ENCODE data around the gene CRMP1. TPM values are rescaled to one million over a fixed set of nuclear protein-coding genes. Genes with fewer than 3 reads are reported as not detected.

The CRMP1 gene
- polyA plus RNA-seq, 1 donor (not counting 4 experiments of a cell fraction or from before 2014, with no cell fraction given): 0.03 TPM

GRCh38 chr4:5851637-5852301, 41.1 kb downstream of the CRMP1 start:
- peaks cover 3% of the 10 kb centered on the region for H3K27me3 ChIP-seq (ENCODE audit: control insufficient read depth, extremely low read depth, insufficient read depth, low read length)
- no peak overlapping the region for H3K4me3 ChIP-seq (ENCODE audit: control insufficient read depth in 2 of 3, extremely low read depth in 1 of 3, insufficient read depth in 2 of 3, low read depth in 1 of 3, low read length in 3 of 3)
- H3K9ac ChIP-seq (ENCODE audit: control insufficient read depth, extremely low read depth, insufficient read depth, low read length): no peak overlapping the region
- no peaks in the 10 kb centered on the region for H3K79me2 ChIP-seq (ENCODE audit: control insufficient read depth, insufficient read depth, low read length)
- H3K36me3 ChIP-seq (ENCODE audit: control insufficient read depth in 2 of 2, extremely low read depth in 1 of 2, insufficient read depth in 2 of 2, low read length in 2 of 2): no peaks in the 10 kb centered on the region
- H3K27ac ChIP-seq (ENCODE audit: control insufficient read depth, insufficient read depth, low read length): no peak overlapping the region
- DNase-seq (ENCODE audit: low read depth, low spot score) (no peak), FAIRE-seq (no peak)
- H3K9me1 ChIP-seq (ENCODE audit: control insufficient read depth, extremely low read depth, insufficient read depth, low read length): no peaks in the 10 kb centered on the region
- no peaks in the 10 kb centered on the region for H3K9me3 ChIP-seq (ENCODE audit: control insufficient read depth, low read depth, low read length)
- H4K20me1 ChIP-seq (ENCODE audit: control insufficient read depth, extremely low read depth, insufficient read depth, low read length): no peaks in the 10 kb centered on the region
- H3K4me2 ChIP-seq (ENCODE audit: control insufficient read depth, extremely low read depth, insufficient read depth, low read depth, low read length): no peak overlapping the region
- dilution Hi-C loops (cut with MboI; ENCODE audit: extremely low pct_ligation_motif_present, low sequenced_read_pairs): no loop called here
- no peak overlapping the region for H2AFZ ChIP-seq (ENCODE audit: control insufficient read depth, low read length)
- no peaks in the 10 kb centered on the region for H3K4me1 ChIP-seq (ENCODE audit: control insufficient read depth, extremely low read depth, insufficient read depth, low read length)
- no peak for TF ChIP-seq EZH2 (IDR thresholded peaks at IDR 0.05; ENCODE audit: low read length)
- TF ChIP-seq, protein P1, sequence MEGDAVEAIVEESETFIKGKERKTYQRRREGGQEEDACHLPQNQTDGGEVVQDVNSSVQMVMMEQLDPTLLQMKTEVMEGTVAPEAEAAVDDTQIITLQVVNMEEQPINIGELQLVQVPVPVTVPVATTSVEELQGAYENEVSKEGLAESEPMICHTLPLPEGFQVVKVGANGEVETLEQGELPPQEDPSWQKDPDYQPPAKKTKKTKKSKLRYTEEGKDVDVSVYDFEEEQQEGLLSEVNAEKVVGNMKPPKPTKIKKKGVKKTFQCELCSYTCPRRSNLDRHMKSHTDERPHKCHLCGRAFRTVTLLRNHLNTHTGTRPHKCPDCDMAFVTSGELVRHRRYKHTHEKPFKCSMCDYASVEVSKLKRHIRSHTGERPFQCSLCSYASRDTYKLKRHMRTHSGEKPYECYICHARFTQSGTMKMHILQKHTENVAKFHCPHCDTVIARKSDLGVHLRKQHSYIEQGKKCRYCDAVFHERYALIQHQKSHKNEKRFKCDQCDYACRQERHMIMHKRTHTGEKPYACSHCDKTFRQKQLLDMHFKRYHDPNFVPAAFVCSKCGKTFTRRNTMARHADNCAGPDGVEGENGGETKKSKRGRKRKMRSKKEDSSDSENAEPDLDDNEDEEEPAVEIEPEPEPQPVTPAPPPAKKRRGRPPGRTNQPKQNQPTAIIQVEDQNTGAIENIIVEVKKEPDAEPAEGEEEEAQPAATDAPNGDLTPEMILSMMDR (optimal IDR thresholded peaks at IDR 0.05 in 1 of 3, IDR thresholded peaks at IDR 0.05 in 1 of 3, conservative IDR thresholded peaks at IDR 0.05 in 1 of 3; ENCODE audit: extremely low read depth in 1 of 3, insufficient read depth in 2 of 3, low read length in 3 of 3): no peak

DNA sequence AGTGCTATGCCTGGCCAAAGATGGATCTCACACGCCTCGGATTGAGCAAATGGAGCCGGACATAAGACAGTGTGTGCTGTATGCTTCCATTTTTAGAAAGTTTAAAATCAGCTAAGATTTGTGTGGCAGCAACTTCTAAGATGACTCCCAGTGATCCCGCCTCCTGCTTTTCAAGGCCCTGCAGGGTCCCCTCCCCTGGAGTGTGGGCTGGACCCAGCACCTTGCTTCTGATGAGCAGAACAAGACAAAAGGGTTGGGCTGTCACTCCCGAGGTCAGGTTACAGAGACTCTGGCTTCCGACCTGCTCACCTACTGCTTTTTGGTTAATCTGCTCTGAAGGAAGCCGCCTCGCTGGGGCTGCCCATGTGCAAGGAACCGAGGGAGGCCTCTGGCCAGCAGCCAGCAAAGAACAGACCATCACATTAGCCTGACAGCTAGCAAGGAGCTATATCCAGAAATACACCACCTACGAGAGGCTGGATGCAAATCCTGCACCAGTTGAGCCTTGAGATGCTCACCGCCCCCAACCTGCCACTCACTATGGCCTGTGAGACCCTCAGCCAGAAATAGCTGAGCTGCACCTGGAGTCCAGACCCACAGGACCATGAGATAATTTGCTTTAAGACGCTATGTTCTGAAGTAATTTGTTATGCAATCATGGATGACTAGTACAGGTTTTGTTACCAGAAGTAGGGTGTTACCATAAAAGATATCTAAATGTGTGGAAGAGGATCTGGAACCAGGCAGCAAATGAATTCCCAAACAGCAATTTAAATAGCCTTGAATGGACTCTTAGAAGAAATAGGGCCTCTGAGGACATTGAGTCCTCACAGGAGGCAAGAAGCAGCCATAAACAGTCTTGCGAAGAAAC, 47.6 kb downstream of the CRMP1 start:
- no peaks in the 10 kb centered on the region for H3K36me3 ChIP-seq (ENCODE audit: control insufficient read depth in 2 of 2, extremely low read depth in 1 of 2, insufficient read depth in 2 of 2, low read length in 2 of 2)
- no peak for FAIRE-seq
- dilution Hi-C loops (cut with MboI; ENCODE audit: extremely low pct_ligation_motif_present, low sequenced_read_pairs): no loop called here

More for the DNA sequence above, 47.6 kb downstream of the CRMP1 start:
- TF ChIP-seq EZH2 (IDR thresholded peaks at IDR 0.05; ENCODE audit: low read length): no peak
- TF ChIP-seq, protein P1 (optimal IDR thresholded peaks at IDR 0.05 in 1 of 3, IDR thresholded peaks at IDR 0.05 in 1 of 3, conservative IDR thresholded peaks at IDR 0.05 in 1 of 3; ENCODE audit: extremely low read depth in 1 of 3, insufficient read depth in 2 of 3, low read length in 3 of 3): no peak
- H3K4me2 ChIP-seq (ENCODE audit: control insufficient read depth, extremely low read depth, insufficient read depth, low read depth, low read length): no peak overlapping the region
- H3K4me1 ChIP-seq (ENCODE audit: control insufficient read depth, extremely low read depth, insufficient read depth, low read length): no peaks in the 10 kb centered on the region
- no peaks in the 10 kb centered on the region for H3K9me1 ChIP-seq (ENCODE audit: control insufficient read depth, extremely low read depth, insufficient read depth, low read length)
- no peak overlapping the region for H3K4me3 ChIP-seq (ENCODE audit: control insufficient read depth in 2 of 3, extremely low read depth in 1 of 3, insufficient read depth in 2 of 3, low read depth in 1 of 3, low read length in 3 of 3)
- no peak overlapping the region for H2AFZ ChIP-seq (ENCODE audit: control insufficient read depth, low read length)
- DNase-seq (ENCODE audit: low read depth, low spot score): no peak
- no peaks in the 10 kb centered on the region for H4K20me1 ChIP-seq (ENCODE audit: control insufficient read depth, extremely low read depth, insufficient read depth, low read length)
- no peaks in the 10 kb centered on the region for H3K79me2 ChIP-seq (ENCODE audit: control insufficient read depth, insufficient read depth, low read length)
- H3K9ac ChIP-seq (ENCODE audit: control insufficient read depth, extremely low read depth, insufficient read depth, low read length): no peak overlapping the region
- no peaks in the 10 kb centered on the region for H3K27me3 ChIP-seq (ENCODE audit: control insufficient read depth, extremely low read depth, insufficient read depth, low read length)
- no peaks in the 10 kb centered on the region for H3K9me3 ChIP-seq (ENCODE audit: control insufficient read depth, low read depth, low read length)
- no peak overlapping the region for H3K27ac ChIP-seq (ENCODE audit: control insufficient read depth, insufficient read depth, low read length)

All from keratinocyte (primary cell).